HG03521 (cell line): ENCODE measurements around the gene TCF12.
"Not testable (repeated sequence)": the region's sequence is repeated elsewhere in the genome, so short reads cannot be mapped to it uniquely, and the experiment has no call there.

Source experiments
- ATAC-seq: cut with Tn5 transposase; IDR thresholded peaks from one replicate; pipeline ENCODE4 v1.9.1; 2021; ENCODE audit warnings: mild to moderate bottlenecking, moderate library complexity; ENCODE audit not compliant: unreplicated experiment

The TCF12 gene

GRCh38 chr15:56972426-56972825 lies 54.0 kb downstream of the TCF12 start:
- no peak for ATAC-seq

GRCh38 chr15:56973463-56973862 lies 55.0 kb downstream of the TCF12 start:
- no peak for ATAC-seq

GRCh38 chr15:56977232-56977631 lies 58.8 kb downstream of the TCF12 start:
- no peak for ATAC-seq

GRCh38 chr15:56978898-56979662 lies 60.6 kb downstream of the TCF12 start:
- no peak for ATAC-seq

GRCh38 chr15:56980473-56980872 lies 62.0 kb downstream of the TCF12 start:
- ATAC-seq: no peak

- no peak for ATAC-seq
These were observed 62.7 kb downstream of the TCF12 start for GRCh38 chr15:56981160-56981559.

- no peak for ATAC-seq
These were observed 64.5 kb downstream of the TCF12 start for GRCh38 chr15:56982987-56983386.

GRCh38 chr15:56984681-56985481 lies 66.4 kb downstream of the TCF12 start:
- ATAC-seq: no peak

GRCh38 chr15:56985856-56986255 lies 67.4 kb downstream of the TCF12 start:
- no peak for ATAC-seq

- no peak for ATAC-seq
These were observed 68.8 kb downstream of the TCF12 start for GRCh38 chr15:56987286-56987685.

- no peak for ATAC-seq
These were observed 69.8 kb downstream of the TCF12 start for GRCh38 chr15:56988219-56988618.

- no peak for ATAC-seq
These were observed 71.0 kb downstream of the TCF12 start for GRCh38 chr15:56989411-56989924.

GRCh38 chr15:56991017-56991416 lies 72.6 kb downstream of the TCF12 start:
- no peak for ATAC-seq

GRCh38 chr15:56992725-56993124 lies 74.3 kb downstream of the TCF12 start:
- no peak for ATAC-seq

GRCh38 chr15:56994280-56994679 lies 75.8 kb downstream of the TCF12 start:
- no peak for ATAC-seq

- no peak for ATAC-seq
These were observed 77.6 kb downstream of the TCF12 start for GRCh38 chr15:56996093-56996492.

GRCh38 chr15:56996746-56997470 lies 78.5 kb downstream of the TCF12 start:
- no peak for ATAC-seq

GRCh38 chr15:57003418-57003817 lies 85.0 kb downstream of the TCF12 start:
- ATAC-seq: no peak

- no peak for ATAC-seq
These were observed 86.8 kb downstream of the TCF12 start for GRCh38 chr15:57005244-57005643.

GRCh38 chr15:57007797-57008196 lies 89.4 kb downstream of the TCF12 start:
- not testable (repeated sequence) for ATAC-seq

- no peak for ATAC-seq
These were observed 92.3 kb downstream of the TCF12 start for GRCh38 chr15:57010724-57011123.
